ENCODE measurements around the gene PCDHB2.
"Not testable (repeated sequence)": the region's sequence is repeated elsewhere in the genome, so short reads cannot be mapped to it uniquely, and the experiment has no call there.

PCDHB2 gene

DNA sequence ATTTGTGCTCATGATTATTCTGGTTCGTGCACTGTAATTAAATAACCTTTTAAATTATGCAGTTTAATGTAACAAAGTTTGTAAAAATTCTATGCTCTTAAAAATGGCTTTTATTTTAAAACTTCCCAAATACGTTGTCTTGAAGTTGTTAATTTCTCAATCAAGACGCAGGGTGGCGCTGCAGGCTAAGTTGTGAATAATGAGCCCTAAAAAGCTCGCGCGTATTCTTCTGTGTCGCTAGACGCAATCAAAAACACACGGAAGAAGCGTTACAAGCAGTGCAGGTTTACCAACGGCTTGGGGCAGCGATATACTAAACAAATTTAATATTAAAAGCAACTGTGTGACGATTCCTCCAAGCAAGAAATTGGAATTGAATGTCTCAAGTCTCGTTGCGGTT, 27.1 kb downstream of the PCDHB2 start, which contains the start of gene PCDHB4:
Gene PCDHB4 (plus strand): TSS at position 256 of the 400 bp plus-strand sequence. CDS start 181 bp downstream, outside the sequence.
- no peak for DNase-seq (ENCODE audit: low read depth)
- no peak within 1 kb of the TSS for H3K4me3 ChIP-seq (ENCODE audit: low read depth, low read length)
- TF ChIP-seq, protein P1, sequence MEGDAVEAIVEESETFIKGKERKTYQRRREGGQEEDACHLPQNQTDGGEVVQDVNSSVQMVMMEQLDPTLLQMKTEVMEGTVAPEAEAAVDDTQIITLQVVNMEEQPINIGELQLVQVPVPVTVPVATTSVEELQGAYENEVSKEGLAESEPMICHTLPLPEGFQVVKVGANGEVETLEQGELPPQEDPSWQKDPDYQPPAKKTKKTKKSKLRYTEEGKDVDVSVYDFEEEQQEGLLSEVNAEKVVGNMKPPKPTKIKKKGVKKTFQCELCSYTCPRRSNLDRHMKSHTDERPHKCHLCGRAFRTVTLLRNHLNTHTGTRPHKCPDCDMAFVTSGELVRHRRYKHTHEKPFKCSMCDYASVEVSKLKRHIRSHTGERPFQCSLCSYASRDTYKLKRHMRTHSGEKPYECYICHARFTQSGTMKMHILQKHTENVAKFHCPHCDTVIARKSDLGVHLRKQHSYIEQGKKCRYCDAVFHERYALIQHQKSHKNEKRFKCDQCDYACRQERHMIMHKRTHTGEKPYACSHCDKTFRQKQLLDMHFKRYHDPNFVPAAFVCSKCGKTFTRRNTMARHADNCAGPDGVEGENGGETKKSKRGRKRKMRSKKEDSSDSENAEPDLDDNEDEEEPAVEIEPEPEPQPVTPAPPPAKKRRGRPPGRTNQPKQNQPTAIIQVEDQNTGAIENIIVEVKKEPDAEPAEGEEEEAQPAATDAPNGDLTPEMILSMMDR (IDR thresholded peaks at IDR 0.05; ENCODE audit: low read depth, low read length, missing control alignments) = no peak
- in situ Hi-C loops (cut with HindIII; ENCODE audit: low sequenced_read_pairs) = no loop called here

DNA sequence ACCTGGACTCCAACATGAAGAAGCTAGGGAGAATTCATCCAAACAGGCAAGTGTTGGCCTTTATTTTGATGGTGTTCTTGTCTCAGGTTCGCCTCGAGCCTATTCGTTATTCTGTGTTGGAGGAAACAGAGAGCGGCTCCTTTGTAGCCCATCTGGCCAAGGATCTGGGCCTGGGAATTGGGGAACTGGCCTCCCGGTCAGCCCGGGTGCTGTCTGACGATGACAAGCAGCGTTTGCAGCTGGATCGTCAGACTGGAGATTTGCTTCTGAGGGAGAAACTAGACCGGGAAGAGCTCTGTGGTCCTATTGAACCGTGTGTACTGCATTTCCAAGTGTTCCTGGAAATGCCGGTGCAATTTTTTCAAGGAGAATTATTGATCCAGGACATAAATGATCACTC, 27.6 kb downstream of the PCDHB2 start:
- H3K4me3 ChIP-seq (ENCODE audit: low read depth, low read length) = no peak overlapping the region
- DNase-seq (ENCODE audit: low read depth) = no peak
- TF ChIP-seq, protein P1 (IDR thresholded peaks at IDR 0.05; ENCODE audit: low read depth, low read length, missing control alignments) = no peak
- in situ Hi-C loops (cut with HindIII; ENCODE audit: low sequenced_read_pairs) = no loop called here

DNA sequence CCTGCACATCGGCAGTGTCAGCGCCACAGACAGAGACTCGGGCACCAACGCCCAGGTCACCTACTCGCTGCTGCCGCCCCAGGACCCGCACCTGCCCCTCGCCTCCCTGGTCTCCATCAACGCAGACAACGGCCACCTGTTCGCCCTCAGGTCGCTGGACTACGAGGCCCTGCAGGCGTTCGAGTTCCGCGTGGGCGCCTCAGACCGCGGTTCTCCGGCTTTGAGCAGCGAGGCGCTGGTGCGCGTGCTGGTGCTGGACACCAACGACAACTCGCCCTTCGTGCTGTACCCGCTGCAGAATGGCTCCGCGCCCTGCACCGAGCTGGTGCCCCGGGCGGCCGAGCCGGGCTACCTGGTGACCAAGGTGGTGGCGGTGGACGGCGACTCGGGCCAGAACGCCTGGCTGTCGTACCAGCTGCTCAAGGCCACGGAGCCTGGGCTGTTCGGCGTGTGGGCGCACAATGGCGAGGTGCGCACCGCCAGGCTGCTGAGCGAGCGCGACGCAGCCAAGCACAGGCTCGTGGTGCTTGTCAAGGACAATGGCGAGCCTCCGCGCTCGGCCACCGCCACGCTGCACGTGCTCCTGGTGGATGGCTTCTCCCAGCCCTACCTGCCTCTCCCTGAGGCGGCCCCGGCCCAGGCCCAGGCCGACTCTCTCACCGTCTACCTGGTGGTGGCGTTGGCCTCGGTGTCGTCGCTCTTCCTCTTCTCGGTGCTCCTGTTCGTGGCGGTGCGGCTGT, 29.2 kb downstream of the PCDHB2 start:
- H3K4me3 ChIP-seq (ENCODE audit: low read depth, low read length); in situ Hi-C loops (cut with HindIII; ENCODE audit: low sequenced_read_pairs); DNase-seq (ENCODE audit: low read depth): not testable (repeated sequence)

DNA sequence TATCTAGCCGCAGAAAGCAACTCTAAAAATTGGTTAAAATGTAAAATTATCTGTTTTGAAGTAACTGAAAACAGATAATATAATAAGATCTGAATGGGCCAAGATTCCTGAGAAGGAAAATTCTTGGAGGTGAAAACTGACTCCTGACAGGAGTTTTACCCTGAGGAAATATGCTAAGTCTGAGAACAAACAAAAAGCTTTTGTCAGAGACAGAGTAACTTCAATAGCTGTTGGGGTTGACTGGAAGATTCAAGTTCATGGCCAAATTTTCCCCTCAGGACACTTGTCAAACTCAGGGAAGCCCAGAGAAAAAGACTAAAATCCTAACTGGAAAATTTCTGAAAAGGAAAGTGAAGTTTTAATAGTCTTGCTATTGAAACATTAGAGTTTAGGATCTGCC, 32.9 kb downstream of the PCDHB2 start:
- TF ChIP-seq, protein P1 (IDR thresholded peaks at IDR 0.05; ENCODE audit: low read depth, low read length, missing control alignments) = no peak
- in situ Hi-C loops (cut with HindIII; ENCODE audit: low sequenced_read_pairs) = no loop called here
- H3K4me3 ChIP-seq (ENCODE audit: low read depth, low read length) = no peak overlapping the region
- no peak for DNase-seq (ENCODE audit: low read depth)

DNA sequence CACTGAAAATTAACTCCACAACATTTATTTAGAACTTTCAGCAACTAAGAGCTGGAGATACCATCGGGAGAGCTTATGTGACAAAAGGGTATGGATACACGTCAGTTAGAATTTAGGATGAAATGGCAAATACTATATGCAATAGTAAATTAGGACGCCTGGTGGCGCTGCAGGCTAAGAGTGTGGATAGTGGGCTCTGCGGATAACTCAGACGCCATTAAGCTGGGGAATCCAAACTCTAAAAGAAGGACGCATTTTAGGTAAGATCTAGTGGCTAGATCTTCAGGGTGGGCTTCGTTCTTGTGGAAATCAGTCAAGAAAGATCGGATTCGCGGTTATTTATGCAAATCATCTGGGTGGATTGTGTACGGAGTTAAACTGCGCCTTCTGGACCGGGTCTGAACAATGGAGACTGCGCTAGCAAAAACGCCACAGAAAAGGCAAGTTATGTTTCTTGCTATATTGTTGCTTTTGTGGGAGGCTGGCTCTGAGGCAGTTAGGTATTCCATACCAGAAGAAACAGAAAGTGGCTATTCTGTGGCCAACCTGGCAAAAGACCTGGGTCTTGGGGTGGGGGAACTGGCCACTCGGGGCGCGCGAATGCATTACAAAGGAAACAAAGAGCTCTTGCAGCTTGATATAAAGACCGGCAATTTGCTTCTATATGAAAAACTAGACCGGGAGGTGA, 40.8 kb downstream of the PCDHB2 start, which contains the start of gene PCDHB5:
Gene PCDHB5 (plus strand): TSS at position 177 of the 688 bp plus-strand sequence. CDS start 229 bp downstream, at position 406.
- in situ Hi-C loops (cut with HindIII; ENCODE audit: low sequenced_read_pairs) = no loop called here
- no peak for DNase-seq (ENCODE audit: low read depth)
- TF ChIP-seq, protein P1 (IDR thresholded peaks at IDR 0.05; ENCODE audit: low read depth, low read length, missing control alignments) = peak; percentile 26
- H3K4me3 ChIP-seq (ENCODE audit: low read depth, low read length) = peak within 1 kb of the TSS; percentile 32

DNA sequence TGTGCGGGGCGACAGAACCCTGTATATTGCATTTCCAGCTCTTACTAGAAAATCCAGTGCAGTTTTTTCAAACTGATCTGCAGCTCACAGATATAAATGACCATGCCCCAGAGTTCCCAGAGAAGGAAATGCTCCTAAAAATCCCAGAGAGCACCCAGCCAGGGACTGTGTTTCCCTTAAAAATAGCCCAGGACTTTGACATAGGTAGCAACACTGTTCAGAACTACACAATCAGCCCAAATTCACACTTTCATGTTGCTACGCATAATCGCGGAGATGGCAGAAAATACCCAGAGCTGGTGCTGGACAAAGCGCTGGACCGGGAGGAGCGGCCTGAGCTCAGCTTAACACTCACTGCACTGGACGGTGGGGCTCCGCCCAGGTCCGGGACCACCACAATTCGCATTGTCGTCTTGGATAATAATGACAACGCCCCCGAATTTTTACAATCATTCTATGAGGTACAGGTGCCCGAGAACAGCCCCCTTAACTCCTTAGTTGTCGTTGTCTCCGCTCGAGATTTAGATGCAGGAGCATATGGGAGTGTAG, 41.4 kb downstream of the PCDHB2 start:
- H3K4me3 ChIP-seq (ENCODE audit: low read depth, low read length) = peak overlapping the region; percentile 32
- TF ChIP-seq, protein P1 (IDR thresholded peaks at IDR 0.05; ENCODE audit: low read depth, low read length, missing control alignments) = no peak
- in situ Hi-C loops (cut with HindIII; ENCODE audit: low sequenced_read_pairs) = no loop called here

DNA sequence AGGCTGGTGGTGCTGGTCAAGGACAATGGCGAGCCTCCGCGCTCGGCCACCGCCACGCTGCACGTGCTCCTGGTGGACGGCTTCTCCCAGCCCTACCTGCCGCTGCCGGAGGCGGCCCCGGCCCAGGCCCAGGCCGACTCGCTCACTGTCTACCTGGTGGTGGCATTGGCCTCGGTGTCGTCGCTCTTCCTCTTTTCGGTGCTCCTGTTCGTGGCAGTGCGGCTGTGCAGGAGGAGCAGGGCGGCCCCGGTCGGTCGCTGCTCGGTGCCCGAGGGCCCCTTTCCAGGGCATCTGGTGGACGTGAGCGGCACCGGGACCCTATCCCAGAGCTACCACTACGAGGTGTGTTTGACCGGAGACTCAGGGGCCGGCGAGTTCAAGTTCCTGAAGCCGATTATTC, 42.9 kb downstream of the PCDHB2 start:
- H3K4me3 ChIP-seq (ENCODE audit: low read depth, low read length); DNase-seq (ENCODE audit: low read depth); in situ Hi-C loops (cut with HindIII; ENCODE audit: low sequenced_read_pairs): not testable (repeated sequence)

More for the DNA sequence above, 41.4 kb downstream of the PCDHB2 start:
- DNase-seq (ENCODE audit: low read depth) = no peak
